ENCODE data around the gene SNTG2. TPM values are rescaled to one million over a fixed set of nuclear protein-coding genes. Genes with fewer than 3 reads are reported as not detected.

Gene SNTG2
- polyA plus RNA-seq, 1 experiment, result 0.06 TPM

GRCh38 chr2:1205853-1206252, 255.2 kb downstream of the SNTG2 start:
- no peak for TF ChIP-seq CTCF (IDR thresholded peaks at IDR 0.05; ENCODE audit: low read depth, low read length)
- no peak for DNase-seq (ENCODE audit: low read depth, low spot score)
- POLR2A ChIA-PET, result no interaction called here

GRCh38 chr2:1207962-1208510, 257.4 kb downstream of the SNTG2 start:
- H3K9me3 ChIP-seq (ENCODE audit: control insufficient read depth, insufficient read depth, low read length), result peaks cover 23% of the 10 kb centered on the region
- H3K27ac ChIP-seq (ENCODE audit: low read depth, low read length), result no peak overlapping the region
- H3K4me3 ChIP-seq (ENCODE audit: low read depth, low read length), result no peak overlapping the region
- DNase-seq (ENCODE audit: low read depth, low spot score), result no peak
- CTCF ChIA-PET, result no interaction called here
- TF ChIP-seq CTCF (IDR thresholded peaks at IDR 0.05; ENCODE audit: low read depth, low read length), result no peak
- H3K27me3 ChIP-seq (ENCODE audit: control insufficient read depth, insufficient read depth, low read length), result no peaks in the 10 kb centered on the region
- POLR2A ChIA-PET, result no interaction called here

More at GRCh38 chr2:1205853-1206252, 255.2 kb downstream of the SNTG2 start:
- Histone ChIP-seq H3K27me3 (ENCODE audit: control insufficient read depth, insufficient read depth, low read length) (no peaks in the 10 kb centered on the region), H3K4me3 (ENCODE audit: low read depth, low read length) (no peak overlapping the region), H3K27ac (ENCODE audit: low read depth, low read length) (no peak overlapping the region), H3K9me3 (ENCODE audit: control insufficient read depth, insufficient read depth, low read length) (peaks cover 20% of the 10 kb centered on the region)
- CTCF ChIA-PET, result no interaction called here

GRCh38 chr2:1208522-1208921, 257.9 kb downstream of the SNTG2 start:
- DNase-seq (ENCODE audit: low read depth, low spot score), result no peak
- Histone ChIP-seq H3K27me3 (ENCODE audit: control insufficient read depth, insufficient read depth, low read length) (no peaks in the 10 kb centered on the region), H3K4me3 (ENCODE audit: low read depth, low read length) (no peak overlapping the region), H3K27ac (ENCODE audit: low read depth, low read length) (no peak overlapping the region), H3K9me3 (ENCODE audit: control insufficient read depth, insufficient read depth, low read length) (peaks cover 25% of the 10 kb centered on the region)
- no peak for TF ChIP-seq CTCF (IDR thresholded peaks at IDR 0.05; ENCODE audit: low read depth, low read length)
- POLR2A ChIA-PET, result no interaction called here
- CTCF ChIA-PET, result no interaction called here

- CTCF ChIA-PET, result no interaction called here
- Histone ChIP-seq H3K4me3 (ENCODE audit: low read depth, low read length) (no peak overlapping the region), H3K27me3 (ENCODE audit: control insufficient read depth, insufficient read depth, low read length) (no peaks in the 10 kb centered on the region), H3K27ac (ENCODE audit: low read depth, low read length) (no peak overlapping the region), H3K9me3 (ENCODE audit: control insufficient read depth, insufficient read depth, low read length) (peaks cover 26% of the 10 kb centered on the region)
- POLR2A ChIA-PET, result no interaction called here
- no peak for TF ChIP-seq CTCF (IDR thresholded peaks at IDR 0.05; ENCODE audit: low read depth, low read length)
- DNase-seq (ENCODE audit: low read depth, low spot score), result no peak
Measured at GRCh38 chr2:1209246-1209645, 258.6 kb downstream of the SNTG2 start.

- peaks cover 26% of the 10 kb centered on the region for H3K9me3 ChIP-seq (ENCODE audit: control insufficient read depth, insufficient read depth, low read length)
- POLR2A ChIA-PET, result no interaction called here
- DNase-seq (ENCODE audit: low read depth, low spot score), result no peak
- H3K27me3 ChIP-seq (ENCODE audit: control insufficient read depth, insufficient read depth, low read length), result no peaks in the 10 kb centered on the region
- no peak overlapping the region for H3K4me3 ChIP-seq (ENCODE audit: low read depth, low read length)
- no peak for TF ChIP-seq CTCF (IDR thresholded peaks at IDR 0.05; ENCODE audit: low read depth, low read length)
- no peak overlapping the region for H3K27ac ChIP-seq (ENCODE audit: low read depth, low read length)
- CTCF ChIA-PET, result no interaction called here
Measured at GRCh38 chr2:1209761-1210160, 259.1 kb downstream of the SNTG2 start.
